K562 (cell line): Measurements from ENCODE around the gene FBXO10. TPM values are rescaled to one million over a fixed set of nuclear protein-coding genes. Genes with fewer than 3 reads are reported as not detected.

Experiments used
- ATF7 ChIP-seq: fragments of 450-650 bp; IDR thresholded peaks from 2 replicates; pipeline ENCODE4 v1.7.1; 2014; ENCODE audit warnings: mild to moderate bottlenecking, moderate library complexity
- CREB5 ChIP-seq: fragments of 250-450 bp; sonication (Bioruptor Pico); IDR thresholded peaks from 2 replicates; pipeline ENCODE4 v1.5.0; 2020; ENCODE audit warnings: mild to moderate bottlenecking
- E2F5 ChIP-seq: sonication (generic); formaldehyde crosslinking; IDR thresholded peaks from 2 replicates; pipeline ENCODE4 v1.8.0; 2022; ENCODE audit warnings: mild to moderate bottlenecking, missing genetic modification reagents
- FOSL1 ChIP-seq: fragments of 200-800 bp; sonication (Bioruptor generic); conservative IDR thresholded peaks from 2 replicates; pipeline ENCODE4 v1.6.1; 2016; ENCODE audit warnings: missing genetic modification characterization, missing compliant biosample characterization
- FUS ChIP-seq: fragments of 200-400 bp; formaldehyde crosslinking; optimal IDR thresholded peaks from 2 replicates; pipeline ENCODE3; 2017; ENCODE audit warnings: low read depth, low read length
- HNRNPL ChIP-seq: fragments of 200-400 bp; formaldehyde crosslinking; IDR thresholded peaks from 2 replicates; pipeline ENCODE4 v1.6.1; 2017; ENCODE audit warnings: low read depth, mild to moderate bottlenecking, low read length
- KDM2B ChIP-seq: fragments of 250-450 bp; sonication (Bioruptor Pico); IDR thresholded peaks from 2 replicates; pipeline ENCODE4 v1.8.0; 2021; ENCODE audit warnings: mild to moderate bottlenecking, moderate library complexity
- MAZ ChIP-seq, 2 experiments: fragments of 450-650 bp in 1 of 2; sonication (generic) in 1 of 2; formaldehyde crosslinking; IDR thresholded peaks in 1 of 2; conservative IDR thresholded peaks in 1 of 2; 2 replicates each; pipeline versions ENCODE4 v1.4.0 to v1.5.0; 2020; ENCODE audit warnings: mild to moderate bottlenecking in 1 of 2, missing genetic modification reagents in 1 of 2
- MTA2 ChIP-seq: fragments of 450-650 bp; IDR thresholded peaks from 2 replicates; pipeline ENCODE4 v1.6.1; 2016; ENCODE audit warnings: low read depth
- NCOR1 ChIP-seq: fragments of 450-650 bp; IDR thresholded peaks from 2 replicates; pipeline ENCODE4 v1.6.1; 2016; ENCODE audit warnings: mild to moderate bottlenecking, moderate library complexity
- NFATC3 ChIP-seq: fragments of 450-650 bp; IDR thresholded peaks from 2 replicates; pipeline ENCODE4 v1.6.1; 2017; ENCODE audit warnings: mild to moderate bottlenecking
- NFE2 ChIP-seq: IDR thresholded peaks from 2 replicates; pipeline ENCODE4 v1.6.1; 2014; ENCODE audit warnings: antibody characterized with exemption, low read depth
- POLR2B ChIP-seq: fragments of 450-650 bp; IDR thresholded peaks from 2 replicates; pipeline ENCODE4 v1.6.1; 2018; ENCODE audit warnings: low read depth; ENCODE audit not compliant: partially characterized antibody
- RBM22 ChIP-seq: fragments of 200-400 bp; formaldehyde crosslinking; IDR thresholded peaks from 2 replicates; pipeline ENCODE4 v1.6.1; 2018; ENCODE audit warnings: low read length, low read depth; ENCODE audit not compliant: poor library complexity, severe bottlenecking
- SPI1 ChIP-seq: IDR thresholded peaks from 2 replicates; pipeline ENCODE4 v1.6.1; 2011; ENCODE audit warnings: low read depth, low read length, control low read depth, borderline replicate concordance
- SRSF3 ChIP-seq: fragments of 200-400 bp; formaldehyde crosslinking; IDR thresholded peaks from 2 replicates; pipeline ENCODE4 v1.6.1; 2016; ENCODE audit warnings: mild to moderate bottlenecking, low read length, moderate library complexity; ENCODE audit not compliant: insufficient read depth
- WHSC1 ChIP-seq: IDR thresholded peaks from one replicate; pipeline ENCODE4 v1.6.1; 2012; ENCODE audit warnings: low read length, control low read depth, inconsistent platforms
- XRCC3 ChIP-seq: fragments of 450-650 bp; IDR thresholded peaks from 2 replicates; pipeline ENCODE4 v1.6.1; 2017; ENCODE audit warnings: mild to moderate bottlenecking, moderate library complexity
- ZNF41 ChIP-seq: fragments of 250-450 bp; sonication (Bioruptor Pico); conservative IDR thresholded peaks from 2 replicates; pipeline ENCODE4 v1.4.0; 2020; ENCODE audit warnings: mild to moderate bottlenecking
- polyA plus RNA-seq, 8 experiments: library from polyadenylated mRNA; depleted of rRNA in 4 of 8; stranded (reverse) in 5 of 8; unstranded in 3 of 8; fragments of >200 nt; fragmentation: Nextera tagmentation in 2 of 8; fragmentation: Illumina TruSeq in 1 of 8; extraction: Ambion mirVana in 2 of 8; extraction: Trizol in 1 of 8; gene quantifications; 2 replicates each; pipeline versions ENCODE4 v1.2.1 to v1.2.3, GENCODE V29; 2011 to 2014; ENCODE audit warnings: inconsistent platforms in 1 of 8, missing spikeins in 1 of 8
- total RNA-seq, 7 experiments: library from RNA; depleted of rRNA in 6 of 7; stranded (reverse); fragments of >200 nt in 6 of 7; fragmentation: Illumina TruSeq in 2 of 7; extraction: Trizol in 2 of 7; gene quantifications; 2 replicates each; pipeline versions ENCODE4 v1.2.1 to v1.2.3, GENCODE V29; 2011 to 2021; ENCODE audit warnings: low replicate concordance in 1 of 7
- TF ChIP-seq, protein P1 (sequence below), 2 experiments: fragments of 200-800 bp in 1 of 2; sonication (Bioruptor generic) in 1 of 2; sonication (generic) in 1 of 2; formaldehyde crosslinking in 1 of 2; IDR thresholded peaks in 1 of 2; conservative IDR thresholded peaks in 1 of 2; 2 replicates each; pipeline versions ENCODE4 v1.5.0 to v1.6.1; 2016 to 2020; ENCODE audit warnings: missing compliant biosample characterization in 1 of 2, missing genetic modification characterization in 1 of 2, missing genetic modification reagents in 1 of 2
- TF ChIP-seq, protein P2 (sequence below): sonication (generic); IDR thresholded peaks from 2 replicates; pipeline ENCODE4 v1.6.1; 2016

FBXO10 gene
- total and polyA plus RNA-seq, 9 of the 15 experiments (the other 6 are each of a cell fraction or from before 2014, with no cell fraction given), result 0.84 to 9.9 (median 6.0) TPM

GRCh38 chr9:37465249-37466036 is 110.7 kb downstream of the FBXO10 start, which contains the start of gene ZBTB5 (continued):
- TF ChIP-seq, protein P1, sequence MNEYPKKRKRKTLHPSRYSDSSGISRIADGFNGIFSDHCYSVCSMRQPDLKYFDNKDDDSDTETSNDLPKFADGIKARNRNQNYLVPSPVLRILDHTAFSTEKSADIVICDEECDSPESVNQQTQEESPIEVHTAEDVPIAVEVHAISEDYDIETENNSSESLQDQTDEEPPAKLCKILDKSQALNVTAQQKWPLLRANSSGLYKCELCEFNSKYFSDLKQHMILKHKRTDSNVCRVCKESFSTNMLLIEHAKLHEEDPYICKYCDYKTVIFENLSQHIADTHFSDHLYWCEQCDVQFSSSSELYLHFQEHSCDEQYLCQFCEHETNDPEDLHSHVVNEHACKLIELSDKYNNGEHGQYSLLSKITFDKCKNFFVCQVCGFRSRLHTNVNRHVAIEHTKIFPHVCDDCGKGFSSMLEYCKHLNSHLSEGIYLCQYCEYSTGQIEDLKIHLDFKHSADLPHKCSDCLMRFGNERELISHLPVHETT (CRISPR knock-in tag; conservative IDR thresholded peaks at IDR 0.05 in 1 of 2, IDR thresholded peaks at IDR 0.05 in 1 of 2), result peak in 1 of 2 experiments; percentile 73; a peak in 1 of 4 replicates
- TF ChIP-seq POLR2B, result peak; percentile 83
- no peak for TF ChIP-seq E2F5
- peak in 1 of 2 experiments; percentile 4; a peak in 1 of 4 replicates for TF ChIP-seq MAZ (CRISPR knock-in tag; conservative IDR thresholded peaks at IDR 0.05 in 1 of 2, IDR thresholded peaks at IDR 0.05 in 1 of 2)
- TF ChIP-seq SPI1, result peak; percentile 73; the same call in 1 of the 2 replicates
- TF ChIP-seq ZNF41, result no peak
- TF ChIP-seq, protein P2, sequence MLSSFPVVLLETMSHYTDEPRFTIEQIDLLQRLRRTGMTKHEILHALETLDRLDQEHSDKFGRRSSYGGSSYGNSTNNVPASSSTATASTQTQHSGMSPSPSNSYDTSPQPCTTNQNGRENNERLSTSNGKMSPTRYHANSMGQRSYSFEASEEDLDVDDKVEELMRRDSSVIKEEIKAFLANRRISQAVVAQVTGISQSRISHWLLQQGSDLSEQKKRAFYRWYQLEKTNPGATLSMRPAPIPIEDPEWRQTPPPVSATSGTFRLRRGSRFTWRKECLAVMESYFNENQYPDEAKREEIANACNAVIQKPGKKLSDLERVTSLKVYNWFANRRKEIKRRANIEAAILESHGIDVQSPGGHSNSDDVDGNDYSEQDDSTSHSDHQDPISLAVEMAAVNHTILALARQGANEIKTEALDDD, result 0 out of 2 replicates have a peak, but pooled peaks have one; percentile 55
- peak; percentile 99 for TF ChIP-seq ATF7
- TF ChIP-seq FUS, result no peak
- TF ChIP-seq RBM22, result no peak
- TF ChIP-seq HNRNPL, result no peak
- no peak for TF ChIP-seq SRSF3
- TF ChIP-seq KDM2B (CRISPR knock-in tag), result no peak
- TF ChIP-seq NFATC3, result no peak
- TF ChIP-seq NFE2, result no peak
- TF ChIP-seq NCOR1, result no peak
- no peak for TF ChIP-seq WHSC1
- no peak for TF ChIP-seq XRCC3
- no peak for TF ChIP-seq CREB5 (CRISPR knock-in tag)
- TF ChIP-seq FOSL1, result 0 out of 2 replicates have a peak, but pooled peaks have one; percentile 7
- no peak for TF ChIP-seq MTA2
